Osteocyte (in vitro differentiated cells): ENCODE results near the gene STX2. TPM values are rescaled to one million over a fixed set of nuclear protein-coding genes. Genes with fewer than 3 reads are reported as not detected.
"Not testable (repeated sequence)": the region's sequence is repeated elsewhere in the genome, so short reads cannot be mapped to it uniquely, and the experiment has no call there.

Experiments
- DNase-seq: peaks from one replicate; pipeline ENCODE4 v3.0.0; 2021; ENCODE audit warnings: mixed read lengths; ENCODE audit not compliant: unreplicated experiment; ENCODE audit errors: extremely low spot score
- H3K27ac Mint-ChIP-seq: one replicate; pipeline ENCODE4 v1.8.0; 2021; ENCODE audit warnings: mild to moderate bottlenecking, mixed read lengths; ENCODE audit not compliant: unreplicated experiment
- H3K27me3 Mint-ChIP-seq: one replicate; pipeline ENCODE4 v1.8.0; 2021; ENCODE audit warnings: mixed read lengths; ENCODE audit not compliant: unreplicated experiment
- H3K36me3 Mint-ChIP-seq: one replicate; pipeline ENCODE4 v1.8.0; 2021; ENCODE audit warnings: mixed read lengths; ENCODE audit not compliant: unreplicated experiment
- H3K4me1 Mint-ChIP-seq: one replicate; pipeline ENCODE4 v1.8.0; 2021; ENCODE audit warnings: mixed read lengths; ENCODE audit not compliant: unreplicated experiment
- H3K4me3 Mint-ChIP-seq: one replicate; pipeline ENCODE4 v1.8.0; 2021; ENCODE audit warnings: mild to moderate bottlenecking, moderate library complexity, mixed read lengths; ENCODE audit not compliant: unreplicated experiment
- H3K9me3 Mint-ChIP-seq: one replicate; pipeline ENCODE4 v1.8.0; 2021; ENCODE audit warnings: mixed read lengths; ENCODE audit not compliant: unreplicated experiment
- CTCF ChIP-seq: fragments of 200-600 bp; sonication (generic); IDR thresholded peaks from 2 replicates; pipeline ENCODE4 v1.5.0; 2021; ENCODE audit warnings: antibody characterized with exemption, mild to moderate bottlenecking, moderate library complexity
- total RNA-seq: library from RNA; stranded (reverse); gene quantifications from 2 replicates; pipeline ENCODE4 v1.2.1, GENCODE V29; 2021

Gene STX2
- total RNA-seq, 1 donor from 2014 or later: 32.0 TPM

GRCh38 chr12:130858084-130858483 is 19.0 kb upstream of the STX2 start:
- no peaks in the 10 kb centered on the region for H3K4me1 Mint-ChIP-seq
- DNase-seq: no peak
- H3K27me3 Mint-ChIP-seq: peaks cover 17% of the 10 kb centered on the region
- no peak overlapping the region for H3K27ac Mint-ChIP-seq
- no peak overlapping the region for H3K4me3 Mint-ChIP-seq
- no peak for TF ChIP-seq CTCF
- H3K36me3 Mint-ChIP-seq: no peaks in the 10 kb centered on the region
- H3K9me3 Mint-ChIP-seq: no peaks in the 10 kb centered on the region

DNA sequence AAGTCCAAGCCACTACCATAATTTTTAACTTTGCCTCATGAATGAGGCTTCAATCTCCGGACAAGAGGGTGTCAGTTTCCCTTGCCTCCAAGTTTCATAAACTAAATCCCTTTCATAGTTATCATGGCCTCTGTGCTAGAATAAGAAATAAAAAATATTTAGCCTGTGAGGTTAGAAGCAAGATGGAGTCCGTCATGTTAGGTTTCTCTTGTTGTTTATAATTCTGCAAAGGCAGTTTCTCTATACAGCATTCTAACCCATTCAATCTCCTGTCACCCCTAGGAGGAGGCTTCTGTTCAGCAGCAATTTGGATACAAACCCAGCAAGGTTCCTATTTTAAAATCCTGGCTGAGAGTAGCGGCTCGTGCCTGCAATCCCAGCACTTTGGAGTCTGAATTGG is 17.0 kb upstream of the STX2 start:
- Mint-ChIP-seq H3K4me1 (no peaks in the 10 kb centered on the region), H3K27ac (no peak overlapping the region), H3K36me3 (no peaks in the 10 kb centered on the region), H3K27me3 (peaks cover 21% of the 10 kb centered on the region), H3K9me3 (no peaks in the 10 kb centered on the region), H3K4me3 (no peak overlapping the region)
- DNase-seq: no peak
- TF ChIP-seq CTCF: no peak

GRCh38 chr12:130850418-130851021 is 11.5 kb upstream of the STX2 start:
- no peak overlapping the region for H3K4me3 Mint-ChIP-seq
- no peak overlapping the region for H3K27ac Mint-ChIP-seq
- H3K4me1 Mint-ChIP-seq: peaks cover 14% of the 10 kb centered on the region
- H3K9me3 Mint-ChIP-seq: no peaks in the 10 kb centered on the region
- no peak for DNase-seq
- no peak for TF ChIP-seq CTCF
- no peaks in the 10 kb centered on the region for H3K36me3 Mint-ChIP-seq
- H3K27me3 Mint-ChIP-seq: peaks cover 21% of the 10 kb centered on the region

- H3K27ac Mint-ChIP-seq: no peak overlapping the region
- TF ChIP-seq CTCF: no peak
- no peak for DNase-seq
- no peak overlapping the region for H3K4me3 Mint-ChIP-seq
- H3K36me3 Mint-ChIP-seq: no peaks in the 10 kb centered on the region
- H3K4me1 Mint-ChIP-seq: peaks cover 14% of the 10 kb centered on the region
- H3K9me3 Mint-ChIP-seq: no peaks in the 10 kb centered on the region
- peaks cover 17% of the 10 kb centered on the region for H3K27me3 Mint-ChIP-seq
Observed at GRCh38 chr12:130849561-130850417, 10.7 kb upstream of the STX2 start.

DNA sequence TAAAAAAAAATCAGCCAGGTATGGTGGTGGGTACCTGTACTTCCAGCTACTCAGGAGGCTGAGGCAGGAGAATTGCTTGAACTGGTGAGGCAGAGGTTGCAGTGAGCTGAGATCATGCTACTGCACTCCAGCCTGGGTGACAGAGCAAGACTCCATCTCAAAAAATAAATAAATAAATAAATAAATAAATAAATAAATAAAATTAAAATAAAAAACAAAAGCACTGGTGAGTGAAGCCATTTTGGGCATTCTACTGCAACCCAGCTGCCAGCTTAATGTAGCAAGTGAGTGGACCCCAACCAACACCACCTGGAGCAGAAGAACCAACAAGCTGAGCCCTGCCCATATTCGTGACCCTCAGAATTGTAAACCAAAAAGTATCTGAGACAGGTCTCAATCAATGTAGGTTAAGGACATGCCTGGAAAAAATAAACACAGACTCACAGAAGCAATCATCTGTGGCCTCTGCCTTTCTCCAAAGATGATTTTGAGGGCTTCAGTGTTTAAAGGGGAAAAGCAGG is 9.8 kb upstream of the STX2 start:
- H3K27ac Mint-ChIP-seq, DNase-seq: not testable (repeated sequence)

DNA sequence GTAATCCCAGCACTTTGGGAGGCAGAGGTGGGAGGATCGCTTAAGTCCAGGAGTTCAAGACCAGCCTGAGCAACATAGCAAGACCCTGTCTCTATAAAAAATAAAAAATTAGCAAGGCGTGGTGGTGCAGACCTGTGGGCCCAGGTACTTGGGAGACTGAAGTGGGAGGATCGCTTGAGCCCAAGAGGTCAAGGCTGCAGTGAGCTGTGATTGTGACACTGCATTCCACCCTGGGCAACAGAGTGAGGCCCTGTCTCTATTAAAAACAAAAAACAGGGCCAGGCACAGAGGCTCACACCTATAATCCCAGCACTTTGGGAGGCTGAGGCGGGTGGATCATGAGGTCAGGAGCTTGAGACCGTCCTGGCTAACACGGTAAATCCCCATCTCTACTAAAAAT is 9.1 kb upstream of the STX2 start:
- not testable (repeated sequence) for H3K9me3 Mint-ChIP-seq, H3K27ac Mint-ChIP-seq

More for the DNA sequence above, 9.8 kb upstream of the STX2 start:
- H3K27me3 Mint-ChIP-seq, H3K36me3 Mint-ChIP-seq, H3K4me3 Mint-ChIP-seq, H3K9me3 Mint-ChIP-seq: not testable (repeated sequence)
- H3K4me1 Mint-ChIP-seq: peaks cover 14% of the 10 kb centered on the region

More for the DNA sequence above, 9.1 kb upstream of the STX2 start:
- H3K36me3 Mint-ChIP-seq, H3K4me3 Mint-ChIP-seq, DNase-seq, H3K27me3 Mint-ChIP-seq: not testable (repeated sequence)
- peaks cover 14% of the 10 kb centered on the region for H3K4me1 Mint-ChIP-seq
